K562 (cell line): ENCODE data around the gene SHISA7. TPM values are rescaled to one million over a fixed set of nuclear protein-coding genes. Genes with fewer than 3 reads are reported as not detected.

Source experiments
- ATAC-seq: fragments of 200-7000 bp; cut with Tn5 transposase; 3 replicates; pipeline ENCODE4 v1.9.1; 2020; ENCODE audit warnings: moderate library complexity
- BruUV-seq: library from RNA; stranded (reverse); fragments of 400-500 nt; replicated peaks from 2 replicates; lab custom pipeline; 2021; lab: Mats Ljungman, UMichigan
- CTCF ChIA-PET: fragments of 300-600 bp; formaldehyde crosslinking; extraction: SDS; loops from one replicate; lab custom pipeline; 2021; ENCODE audit warnings: low intra/inter-chr PET ratio; lab: Yijun Ruan, JAX
- POLR2A ChIA-PET: fragments of 300-600, 350-650 bp; sonication (Branson Sonifier 250); formaldehyde crosslinking; extraction: SDS; loops from one replicate; lab custom pipeline; 2021; ENCODE audit warnings: antibody characterized with exemption, inconsistent platforms; lab: Yijun Ruan, JAX
- DNase-seq, 4 experiments: peaks; one replicate each; pipeline versions ENCODE4 v3.0.0 to v3.0.0-alpha.2; 2011 to 2018; ENCODE audit warnings: low spot score in 3 of 4, mixed read lengths in 3 of 4; ENCODE audit errors: extremely low read depth in 1 of 4
- FAIRE-seq: peaks from 2 replicates; lab custom pipeline; 2011; peaks lifted over from hg19 to GRCh38; lab: Jason Lieb, UNC
- H2AFZ ChIP-seq: 2 replicates; pipeline ENCODE4 v1.6.0; 2011; ENCODE audit warnings: low read depth, low read length, control low read depth, inconsistent platforms
- H3K27ac ChIP-seq: fragments of 200-600 bp; 3 replicates; pipeline ENCODE4 v1.8.0; 2011; ENCODE audit warnings: low read depth, mild to moderate bottlenecking, control low read depth, inconsistent platforms, low read length, moderate library complexity, mixed read lengths; ENCODE audit errors: extremely low read depth
- H3K27me3 ChIP-seq, 2 experiments: fragments of 300-600 bp in 1 of 2; 2 replicates in 1 of 2; 3 replicates in 1 of 2; pipeline versions ENCODE4 v1.6.0 to v1.8.0; 2011; ENCODE audit warnings: inconsistent platforms in 2 of 2, low read length in 2 of 2, mild to moderate bottlenecking in 1 of 2, mixed read lengths in 1 of 2, moderate library complexity in 1 of 2; ENCODE audit not compliant: control insufficient read depth in 2 of 2, insufficient read depth in 2 of 2
- H3K36me3 ChIP-seq: fragments of 300-600 bp; 3 replicates; pipeline ENCODE4 v1.8.0; 2011; ENCODE audit warnings: mild to moderate bottlenecking, low read length, inconsistent platforms; ENCODE audit not compliant: control insufficient read depth, insufficient read depth
- H3K4me1 ChIP-seq, 2 experiments: fragments of 200-600 bp in 1 of 2; replicated peaks in 1 of 2; 2 replicates in 1 of 2; 3 replicates in 1 of 2; pipeline versions ENCODE4 v1.5.1 to v1.8.0; 2011; ENCODE audit warnings: inconsistent platforms in 2 of 2, low read length in 2 of 2, mild to moderate bottlenecking in 1 of 2, mixed read lengths in 1 of 2, moderate library complexity in 1 of 2; ENCODE audit not compliant: control insufficient read depth in 2 of 2, insufficient read depth in 2 of 2
- H3K4me2 ChIP-seq: 2 replicates; pipeline ENCODE4 v1.6.1; 2011; ENCODE audit warnings: low read length, control low read depth, inconsistent platforms, mixed read lengths; ENCODE audit not compliant: insufficient read depth
- H3K4me3 ChIP-seq: fragments of 200-600 bp; sonication (generic), shearing (Covaris generic); 2 replicates; pipeline ENCODE4 v1.5.1; 2016; ENCODE audit warnings: control low read depth, inconsistent platforms
- H3K79me2 ChIP-seq: fragments of 200-600 bp; 3 replicates; pipeline ENCODE4 v1.8.0; 2011; ENCODE audit warnings: low read length, inconsistent platforms; ENCODE audit not compliant: control insufficient read depth, insufficient read depth
- H3K9ac ChIP-seq, 2 experiments: 2 replicates each; pipeline versions ENCODE4 v1.6.0 to v1.6.1; 2011; ENCODE audit warnings: low read depth in 2 of 2, low read length in 2 of 2, control low read depth in 1 of 2, inconsistent platforms in 1 of 2, mild to moderate bottlenecking in 1 of 2, mixed read lengths in 1 of 2; ENCODE audit not compliant: insufficient read depth in 1 of 2
- H3K9me1 ChIP-seq: one replicate; pipeline ENCODE4 v1.6.0; 2011; ENCODE audit warnings: inconsistent platforms, mild to moderate bottlenecking, low read length, moderate library complexity; ENCODE audit not compliant: control insufficient read depth, insufficient read depth
- H3K9me3 ChIP-seq: replicated peaks from 2 replicates; pipeline ENCODE4 v1.5.1; 2011; ENCODE audit warnings: low read depth, low read length, inconsistent platforms; ENCODE audit not compliant: control insufficient read depth, insufficient read depth
- H4K20me1 ChIP-seq: replicated peaks from 2 replicates; pipeline ENCODE4 v1.6.1; 2011; ENCODE audit warnings: low read length, inconsistent platforms, mixed read lengths; ENCODE audit not compliant: control insufficient read depth, insufficient read depth
- GABPB1 ChIP-seq: sonication (generic); formaldehyde crosslinking; IDR thresholded peaks from 2 replicates; pipeline ENCODE4 v1.8.0; 2022; ENCODE audit warnings: mild to moderate bottlenecking, missing genetic modification reagents
- LCOR ChIP-seq: sonication (generic); formaldehyde crosslinking; IDR thresholded peaks from 2 replicates; pipeline ENCODE4 v1.8.0; 2022; ENCODE audit warnings: mild to moderate bottlenecking, missing genetic modification reagents
- WGBS: fragments of 100-300 bp; shearing (Covaris generic); methylation state at CpG from one replicate; pipeline ENCODE4 v1.1.6; 2016; ENCODE audit warnings: low coverage, mixed read lengths; ENCODE audit not compliant: insufficient coverage; ENCODE audit errors: missing lambda C conversion rate; 5-methylcytosine and 5-hydroxymethylcytosine counted together
- in situ Hi-C: fragments of 300-500 bp; cut with MboI; formaldehyde crosslinking; loops from 4 replicates; pipeline ENCODE4 v1.15.0; 2018; ENCODE audit warnings: inconsistent platforms, mixed read lengths
- intact Hi-C: fragments of 100-400 bp; cut with micrococcal nuclease; formaldehyde crosslinking; loops from 2 replicates; pipeline ENCODE4 v1.14.2; 2022
- polyA plus RNA-seq, 8 experiments: library from polyadenylated mRNA; depleted of rRNA in 4 of 8; stranded (reverse) in 5 of 8; unstranded in 3 of 8; fragments of >200 nt; fragmentation: Nextera tagmentation in 2 of 8; fragmentation: Illumina TruSeq in 1 of 8; extraction: Ambion mirVana in 2 of 8; extraction: Trizol in 1 of 8; gene quantifications; 2 replicates each; pipeline versions ENCODE4 v1.2.1 to v1.2.3, GENCODE V29; 2011 to 2014; ENCODE audit warnings: inconsistent platforms in 1 of 8, missing spikeins in 1 of 8
- total RNA-seq, 7 experiments: library from RNA; depleted of rRNA in 6 of 7; stranded (reverse); fragments of >200 nt in 6 of 7; fragmentation: Illumina TruSeq in 2 of 7; extraction: Trizol in 2 of 7; gene quantifications; 2 replicates each; pipeline versions ENCODE4 v1.2.1 to v1.2.3, GENCODE V29; 2011 to 2021; ENCODE audit warnings: low replicate concordance in 1 of 7
- TF ChIP-seq, protein P1 (sequence below): fragments of 250-450 bp; sonication (Bioruptor Pico); IDR thresholded peaks from 2 replicates; pipeline ENCODE4 v1.6.1; 2021; ENCODE audit warnings: mild to moderate bottlenecking
- TF ChIP-seq, protein P2 (sequence below): IDR thresholded peaks from 2 replicates; pipeline ENCODE4 v1.6.1; 2012; ENCODE audit warnings: low read depth, low read length, improper control_type of control experiment, borderline replicate concordance
- TF ChIP-seq, protein P3 (sequence below), 2 experiments: fragments of 450-650 bp; formaldehyde crosslinking in 1 of 2; IDR thresholded peaks; 2 replicates each; pipeline versions ENCODE4 v1.4.0 to v1.6.1; 2014 to 2020; ENCODE audit warnings: mild to moderate bottlenecking in 2 of 2, borderline replicate concordance in 1 of 2, low read depth in 1 of 2

SHISA7 gene
- total and polyA plus RNA-seq, 9 of the 15 experiments (the other 6 are each of a cell fraction or from before 2014, with no cell fraction given), result 0.01 to 0.40 (median 0.07) TPM

DNA sequence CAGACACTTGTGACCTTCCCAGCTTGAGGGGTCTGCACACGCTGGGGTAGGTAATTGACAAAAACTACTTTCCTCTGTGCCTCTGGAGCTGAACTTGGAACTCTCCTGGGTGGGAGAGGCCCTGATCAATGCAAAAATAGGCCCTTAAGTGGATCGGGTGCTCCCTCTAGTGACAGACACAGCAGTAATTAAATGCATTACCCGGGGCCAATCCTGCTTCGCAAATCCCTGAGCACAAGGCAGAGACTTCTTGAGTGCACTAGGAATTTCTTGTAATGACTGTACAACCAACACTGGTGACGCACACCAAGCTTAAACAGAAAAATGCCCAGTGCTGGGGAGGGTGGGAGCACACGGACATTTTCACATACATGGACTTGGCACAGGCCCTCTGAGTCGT lies 24.9 kb downstream of the SHISA7 start:
- in situ Hi-C loops (no loop called here), intact Hi-C loops (loop anchor here (10.0 kb wide), 1 partner anchor 333 kb away; no protein-coding TSS in a partner anchor)
- no peak overlapping the region for H3K4me2 ChIP-seq
- H3K27me3 ChIP-seq, result no peaks in the 10 kb centered on the region
- no peaks in the 10 kb centered on the region for H3K9me1 ChIP-seq
- peak; percentile 96 for ATAC-seq
- H3K27ac ChIP-seq, result no peak overlapping the region; the same call in 2 of the 3 replicates
- H3K4me3 ChIP-seq, result no peak overlapping the region
- H3K9ac ChIP-seq, result no peak overlapping the region
- no TSS peak for BruUV-seq
- H3K4me1 ChIP-seq, result peaks cover 4 to 10% of the 10 kb centered on the region in 2 experiments; a peak in 3 of 5 replicates
- no peaks in the 10 kb centered on the region for H3K79me2 ChIP-seq
- 0 out of 2 replicates have a peak, but pooled peaks cover 3% of the 10 kb centered on the region for H3K9me3 ChIP-seq
- FAIRE-seq, result peak; percentile 93
- H3K36me3 ChIP-seq, result no peaks in the 10 kb centered on the region
- POLR2A ChIA-PET, result interaction anchor here (0.6 to 2.5 kb wide), 4 partner anchors 11 to 330 kb away, joined by 3 to 14 read pairs (median 8); partner anchors contain the start of gene UBE2S
- 11% methylated on average over 7 of the region's 7 CpGs for WGBS
- CTCF ChIA-PET, result interaction anchor here (0.6 to 2.2 kb wide), 3 partner anchors 206 to 276 kb away, joined by 4 to 5 read pairs (median 4); no protein-coding TSS in a partner anchor
- DNase-seq, result peak; percentile 59 to 80 (median 70)
- H4K20me1 ChIP-seq, result no peaks in the 10 kb centered on the region
- peak overlapping the region; percentile 50; the same call in 1 of the 2 replicates for H2AFZ ChIP-seq
- TF ChIP-seq, protein P1, sequence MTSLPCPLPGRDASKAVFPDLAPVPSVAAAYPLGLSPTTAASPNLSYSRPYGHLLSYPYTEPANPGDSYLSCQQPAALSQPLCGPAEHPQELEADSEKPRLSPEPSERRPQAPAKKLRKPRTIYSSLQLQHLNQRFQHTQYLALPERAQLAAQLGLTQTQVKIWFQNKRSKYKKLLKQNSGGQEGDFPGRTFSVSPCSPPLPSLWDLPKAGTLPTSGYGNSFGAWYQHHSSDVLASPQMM (CRISPR knock-in tag), result no peak
- TF ChIP-seq LCOR (CRISPR knock-in tag), result 0 out of 2 replicates have a peak, but pooled peaks have one; percentile 36
- TF ChIP-seq GABPB1 (CRISPR knock-in tag), result 0 out of 2 replicates have a peak, but pooled peaks have one; percentile 37
- TF ChIP-seq, protein P2, sequence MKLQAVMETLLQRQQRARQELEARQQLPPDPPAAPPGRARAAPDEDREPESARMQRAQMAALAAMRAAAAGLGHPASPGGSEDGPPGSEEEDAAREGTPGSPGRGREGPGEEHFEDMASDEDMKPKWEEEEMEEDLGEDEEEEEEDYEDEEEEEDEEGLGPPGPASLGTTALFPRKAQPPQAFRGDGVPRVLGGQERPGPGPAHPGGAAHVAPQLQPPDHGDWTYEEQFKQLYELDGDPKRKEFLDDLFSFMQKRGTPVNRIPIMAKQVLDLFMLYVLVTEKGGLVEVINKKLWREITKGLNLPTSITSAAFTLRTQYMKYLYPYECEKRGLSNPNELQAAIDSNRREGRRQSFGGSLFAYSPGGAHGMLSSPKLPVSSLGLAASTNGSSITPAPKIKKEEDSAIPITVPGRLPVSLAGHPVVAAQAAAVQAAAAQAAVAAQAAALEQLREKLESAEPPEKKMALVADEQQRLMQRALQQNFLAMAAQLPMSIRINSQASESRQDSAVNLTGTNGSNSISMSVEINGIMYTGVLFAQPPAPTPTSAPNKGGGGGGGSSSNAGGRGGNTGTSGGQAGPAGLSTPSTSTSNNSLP, result peak; percentile 23; the same call in 1 of the 2 replicates
- TF ChIP-seq, protein P3, sequence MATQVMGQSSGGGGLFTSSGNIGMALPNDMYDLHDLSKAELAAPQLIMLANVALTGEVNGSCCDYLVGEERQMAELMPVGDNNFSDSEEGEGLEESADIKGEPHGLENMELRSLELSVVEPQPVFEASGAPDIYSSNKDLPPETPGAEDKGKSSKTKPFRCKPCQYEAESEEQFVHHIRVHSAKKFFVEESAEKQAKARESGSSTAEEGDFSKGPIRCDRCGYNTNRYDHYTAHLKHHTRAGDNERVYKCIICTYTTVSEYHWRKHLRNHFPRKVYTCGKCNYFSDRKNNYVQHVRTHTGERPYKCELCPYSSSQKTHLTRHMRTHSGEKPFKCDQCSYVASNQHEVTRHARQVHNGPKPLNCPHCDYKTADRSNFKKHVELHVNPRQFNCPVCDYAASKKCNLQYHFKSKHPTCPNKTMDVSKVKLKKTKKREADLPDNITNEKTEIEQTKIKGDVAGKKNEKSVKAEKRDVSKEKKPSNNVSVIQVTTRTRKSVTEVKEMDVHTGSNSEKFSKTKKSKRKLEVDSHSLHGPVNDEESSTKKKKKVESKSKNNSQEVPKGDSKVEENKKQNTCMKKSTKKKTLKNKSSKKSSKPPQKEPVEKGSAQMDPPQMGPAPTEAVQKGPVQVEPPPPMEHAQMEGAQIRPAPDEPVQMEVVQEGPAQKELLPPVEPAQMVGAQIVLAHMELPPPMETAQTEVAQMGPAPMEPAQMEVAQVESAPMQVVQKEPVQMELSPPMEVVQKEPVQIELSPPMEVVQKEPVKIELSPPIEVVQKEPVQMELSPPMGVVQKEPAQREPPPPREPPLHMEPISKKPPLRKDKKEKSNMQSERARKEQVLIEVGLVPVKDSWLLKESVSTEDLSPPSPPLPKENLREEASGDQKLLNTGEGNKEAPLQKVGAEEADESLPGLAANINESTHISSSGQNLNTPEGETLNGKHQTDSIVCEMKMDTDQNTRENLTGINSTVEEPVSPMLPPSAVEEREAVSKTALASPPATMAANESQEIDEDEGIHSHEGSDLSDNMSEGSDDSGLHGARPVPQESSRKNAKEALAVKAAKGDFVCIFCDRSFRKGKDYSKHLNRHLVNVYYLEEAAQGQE (IDR thresholded peaks at IDR 0.05; ENCODE audit: borderline replicate concordance), result peak; percentile 83
- TF ChIP-seq, protein P3 (CRISPR knock-in tag; IDR thresholded peaks at IDR 0.05; ENCODE audit: low read depth), result no peak
